Measurements from ENCODE around the gene LMTK2.

The LMTK2 gene

DNA sequence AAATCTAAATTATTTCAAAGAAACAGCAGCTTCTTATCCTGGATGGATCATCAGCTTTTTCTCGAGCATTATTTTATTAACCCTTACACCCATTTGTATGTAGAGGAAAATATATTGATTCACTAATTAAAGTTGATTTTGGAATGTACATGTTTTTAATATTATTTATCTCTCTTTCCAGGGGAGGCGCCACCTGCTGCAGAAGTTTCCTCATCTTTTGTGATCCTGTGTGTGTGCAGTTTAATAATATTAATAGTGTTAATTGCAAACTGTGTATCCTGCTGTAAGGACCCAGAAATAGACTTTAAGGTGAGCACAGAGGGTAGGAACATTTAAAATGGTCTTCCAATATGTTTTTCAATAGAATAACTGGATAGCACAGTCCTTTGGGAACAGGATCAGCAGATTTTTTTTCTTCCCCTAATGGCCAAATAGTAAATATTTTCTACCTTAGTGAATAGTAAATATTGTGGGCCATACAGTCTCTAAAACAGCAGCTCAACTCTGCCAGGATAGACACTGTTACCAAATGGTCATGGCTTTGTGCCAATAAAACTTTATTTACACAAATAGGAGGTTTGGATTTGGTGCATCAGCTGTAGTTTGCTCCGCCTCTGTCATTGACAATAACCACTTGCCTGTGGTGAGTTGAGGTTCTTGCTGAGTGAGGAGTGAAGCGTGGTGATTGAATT lies 30.6 kb downstream of the LMTK2 start:
- DNase-seq (ENCODE audit: low read depth in 2 of 2): no peak

DNA sequence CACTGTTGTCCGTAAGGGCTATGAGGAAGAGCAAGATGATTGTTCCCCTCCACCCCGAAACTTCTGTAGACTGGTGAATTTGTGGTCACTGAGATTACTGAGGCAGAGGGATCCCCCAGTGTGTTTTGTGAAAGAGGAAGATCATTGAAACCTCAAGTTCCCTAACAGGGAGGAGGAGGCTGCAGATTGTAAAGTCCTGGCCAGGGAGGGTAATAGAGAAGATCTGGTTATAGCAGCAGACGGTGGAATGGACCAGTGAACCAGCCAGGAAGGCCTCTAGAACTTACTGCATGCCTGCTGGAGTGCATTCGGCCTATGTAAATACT lies 31.1 kb downstream of the LMTK2 start:
- no peak for DNase-seq (ENCODE audit: low read depth in 2 of 2)

DNA sequence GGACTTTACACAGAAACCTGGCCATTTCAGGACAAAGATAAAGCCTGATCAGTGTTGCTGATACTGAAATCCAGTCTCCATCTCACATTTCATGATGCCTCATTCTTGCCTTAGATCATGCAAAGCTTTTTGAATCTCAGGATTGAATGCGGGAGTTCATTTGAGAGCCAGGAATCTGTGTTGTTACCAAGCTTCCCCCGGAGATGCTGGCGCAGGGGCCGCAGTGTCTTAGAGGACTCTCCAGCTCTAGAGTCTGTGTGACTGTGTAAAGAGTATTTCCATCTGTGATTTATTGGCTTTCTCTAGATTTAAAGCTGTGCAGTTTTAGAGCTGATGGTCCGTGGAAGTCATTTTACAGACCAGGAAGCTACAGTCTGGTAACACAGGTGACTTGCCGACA lies 32.0 kb downstream of the LMTK2 start:
- DNase-seq (ENCODE audit: low read depth in 2 of 2): no peak

DNA sequence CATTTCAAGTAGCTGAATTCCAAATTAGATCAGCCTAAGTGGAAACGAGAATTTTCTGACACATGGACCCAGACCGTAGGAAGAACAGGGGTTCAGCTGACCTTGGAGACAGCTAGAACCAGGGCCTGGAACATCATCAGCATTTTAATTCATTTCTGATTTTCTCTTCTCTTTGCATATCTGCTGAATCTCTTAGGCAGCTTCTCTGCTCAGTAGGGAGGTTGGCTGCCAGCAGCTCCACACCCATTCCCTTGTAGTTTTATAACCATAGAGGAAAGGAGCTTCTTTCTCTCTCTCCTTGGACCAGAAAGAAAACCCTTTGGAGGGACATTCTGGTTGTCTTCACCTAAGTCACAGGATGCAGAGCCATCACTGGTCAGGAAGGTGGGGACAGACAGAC lies 36.0 kb downstream of the LMTK2 start:
- DNase-seq (ENCODE audit: low read depth in 2 of 2): no peak

DNA sequence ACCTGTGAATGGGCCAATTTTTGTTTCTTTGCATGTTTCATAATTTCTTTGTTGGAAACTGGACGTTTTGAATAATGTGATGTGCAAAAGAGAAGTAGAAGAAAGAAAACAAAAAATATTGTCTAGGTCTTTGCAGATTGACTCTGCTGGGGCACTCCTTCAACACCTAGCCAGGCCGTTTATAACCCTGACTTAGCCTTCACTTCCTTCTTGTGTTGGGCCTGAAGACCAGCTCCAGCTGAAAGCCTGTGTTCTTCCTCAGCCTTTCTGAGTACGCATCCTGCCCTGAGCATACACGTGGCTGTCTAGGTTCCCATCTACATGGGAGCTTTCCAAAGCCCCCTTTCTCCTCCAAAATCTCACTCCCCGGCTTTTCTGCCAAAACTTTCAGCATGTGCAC lies 41.9 kb downstream of the LMTK2 start:
- DNase-seq (ENCODE audit: low read depth in 2 of 2): no peak

DNA sequence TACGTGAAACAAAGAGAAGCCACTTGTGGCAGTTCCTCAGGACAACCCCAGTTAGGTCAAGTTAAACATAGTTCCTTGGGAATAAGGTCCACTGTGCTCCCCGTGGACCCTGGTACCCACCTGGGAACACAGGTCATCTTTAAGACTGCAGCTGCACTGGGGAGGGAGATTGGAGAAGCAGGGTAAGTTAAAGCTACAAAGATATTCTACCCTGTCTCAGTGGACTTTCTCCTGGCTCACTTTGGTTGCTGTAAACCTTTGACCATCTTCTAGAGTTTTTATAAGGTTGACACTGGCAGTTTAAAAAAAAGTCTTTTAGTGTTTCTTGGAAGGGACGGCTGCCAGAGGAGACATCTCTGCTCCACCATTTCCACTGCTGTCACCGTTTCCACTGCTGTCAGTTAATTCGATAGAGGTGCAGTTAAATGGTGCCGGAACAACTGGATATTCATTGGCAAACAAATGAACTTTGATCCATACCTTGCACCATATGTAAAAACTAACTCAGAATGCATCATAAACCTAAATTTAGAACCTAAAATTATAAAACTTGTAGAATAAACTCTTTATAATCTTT lies 42.5 kb downstream of the LMTK2 start:
- DNase-seq (ENCODE audit: low read depth in 2 of 2): no peak

DNA sequence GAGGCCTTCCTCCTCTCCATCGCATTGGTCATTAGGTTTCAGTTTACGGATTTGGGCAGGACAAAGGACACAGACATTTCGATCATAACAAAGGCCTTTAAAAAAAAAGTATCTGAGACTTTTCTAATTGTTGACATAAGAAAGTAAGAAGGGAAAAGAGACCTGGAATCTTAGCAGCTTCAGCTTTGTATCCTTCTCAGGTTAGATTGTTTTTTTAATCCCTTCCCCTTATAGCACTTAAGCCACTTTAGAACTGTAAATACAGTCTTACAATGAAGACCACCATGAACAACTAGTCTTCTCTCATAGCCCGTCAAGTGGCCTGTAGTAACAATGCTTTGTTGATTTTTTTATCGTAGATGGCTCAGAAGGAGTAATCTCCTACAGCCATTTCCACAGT lies 45.2 kb downstream of the LMTK2 start:
- DNase-seq (ENCODE audit: low read depth in 2 of 2): no peak

DNA sequence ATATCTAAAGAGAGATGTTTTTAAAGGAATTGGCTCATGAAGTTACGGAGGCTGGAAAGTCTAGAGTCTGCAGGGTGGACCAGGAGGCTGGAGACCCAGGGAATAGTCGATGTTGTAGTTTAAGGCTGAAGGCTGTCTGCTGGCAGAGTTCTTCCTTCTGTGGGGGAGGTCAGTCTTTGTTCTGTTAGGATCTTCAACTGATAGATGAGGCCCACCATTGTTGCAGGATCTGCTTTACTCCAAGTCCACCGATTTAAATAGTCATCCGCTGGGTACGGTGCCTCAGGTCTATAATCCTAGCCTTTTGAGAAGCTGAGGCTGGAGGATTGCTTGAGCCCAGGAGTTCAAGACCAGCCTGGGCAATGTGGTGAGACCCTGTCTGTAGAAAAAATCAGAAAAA lies 50.0 kb downstream of the LMTK2 start:
- DNase-seq (ENCODE audit: low read depth in 2 of 2): no peak

DNA sequence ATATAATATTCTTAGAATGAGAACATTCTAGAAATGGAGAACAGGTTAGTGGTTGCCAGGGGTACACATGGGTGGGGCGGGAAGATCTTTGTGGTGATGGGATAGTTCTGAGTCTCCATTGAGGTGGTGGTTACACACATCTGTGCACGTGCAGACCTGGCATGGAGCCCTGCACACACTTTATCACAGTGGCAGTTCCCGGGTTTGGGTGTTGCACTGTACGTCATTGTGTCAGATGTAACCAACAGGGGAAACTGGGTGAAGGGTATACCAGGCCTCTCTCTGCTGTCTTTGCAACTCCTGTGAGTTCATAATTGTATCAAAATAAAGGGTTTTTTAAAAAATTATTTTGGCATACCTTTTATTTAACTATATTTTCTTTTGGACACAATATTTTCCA lies 51.1 kb downstream of the LMTK2 start:
- no peak for DNase-seq (ENCODE audit: low read depth in 2 of 2)

DNA sequence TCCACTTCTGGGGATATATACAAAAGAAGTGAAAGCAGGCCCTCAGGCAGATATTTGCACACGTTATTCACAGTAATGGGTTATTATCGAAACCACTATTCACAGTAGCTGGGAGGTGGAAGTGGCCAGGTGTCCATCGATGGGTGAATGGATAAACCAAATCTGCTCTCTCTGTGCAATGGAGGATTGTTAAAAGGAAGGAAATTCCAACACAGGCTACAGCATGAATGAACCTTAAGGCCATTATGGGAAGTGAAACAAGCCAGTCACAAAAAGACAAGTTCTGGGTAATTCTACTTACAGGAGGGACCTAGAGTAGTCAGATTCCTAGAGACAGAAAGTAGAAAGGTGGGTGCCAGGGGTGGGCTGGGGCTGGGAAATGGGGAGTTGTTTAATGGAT lies 56.1 kb downstream of the LMTK2 start:
- no peak for DNase-seq (ENCODE audit: low read depth in 2 of 2)

DNA sequence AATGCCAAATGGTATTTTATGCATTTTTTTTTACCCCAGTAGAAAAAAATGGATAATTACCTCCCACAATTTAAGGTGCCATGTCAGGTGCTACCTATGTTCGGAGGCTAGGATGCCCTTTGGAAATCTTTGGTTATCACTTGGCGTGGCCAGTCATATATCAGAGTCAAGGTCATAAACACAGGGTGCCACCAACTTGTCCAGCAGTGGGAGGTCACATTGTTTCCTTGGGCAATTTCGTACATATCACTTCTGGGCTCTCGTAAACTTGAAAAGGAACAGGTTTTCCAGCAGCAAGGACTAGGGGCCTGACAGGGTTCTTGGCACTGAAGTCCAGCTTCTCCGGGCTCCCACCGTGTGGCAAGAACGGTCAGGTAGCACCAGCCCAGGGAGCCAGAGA lies 56.6 kb downstream of the LMTK2 start:
- no peak for DNase-seq (ENCODE audit: low read depth in 2 of 2)

DNA sequence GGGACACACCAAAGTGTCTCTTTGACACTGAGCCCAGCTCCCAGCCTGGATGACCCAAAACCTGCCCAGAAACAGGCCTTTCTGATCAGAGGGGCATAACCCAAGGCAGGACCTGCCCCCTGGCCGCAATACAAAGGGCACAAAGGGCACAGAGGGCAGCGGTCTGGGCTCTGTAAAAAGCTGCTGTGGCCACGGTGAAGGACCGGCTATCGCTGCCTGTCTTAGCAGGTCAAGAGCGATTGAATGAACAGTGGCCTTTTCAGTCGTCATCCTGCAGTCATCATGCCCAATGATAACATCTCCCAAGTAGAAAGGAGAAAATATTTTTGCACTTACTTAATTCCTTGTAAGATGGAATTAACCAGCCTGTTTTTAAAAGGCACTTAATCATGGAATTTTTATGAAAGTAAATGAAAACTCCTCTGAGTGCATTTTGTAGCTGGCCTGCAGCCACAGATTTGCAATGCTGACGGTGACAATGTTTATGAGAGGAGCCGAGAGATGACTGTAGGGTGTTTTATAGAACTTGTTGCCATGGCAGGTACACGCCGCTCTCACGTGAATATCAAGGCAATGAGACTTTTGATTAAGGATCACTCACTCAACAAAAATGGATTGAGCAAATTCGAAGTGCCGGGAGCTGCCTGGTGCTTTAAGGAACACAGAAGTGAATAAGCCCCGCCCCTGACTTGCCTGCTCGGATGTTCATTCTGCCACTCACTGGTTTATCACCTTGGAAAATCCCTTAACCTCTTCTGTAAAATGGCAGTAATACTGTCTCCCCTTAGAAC lies 57.2 kb downstream of the LMTK2 start:
- no peak for DNase-seq (ENCODE audit: low read depth in 2 of 2)

DNA sequence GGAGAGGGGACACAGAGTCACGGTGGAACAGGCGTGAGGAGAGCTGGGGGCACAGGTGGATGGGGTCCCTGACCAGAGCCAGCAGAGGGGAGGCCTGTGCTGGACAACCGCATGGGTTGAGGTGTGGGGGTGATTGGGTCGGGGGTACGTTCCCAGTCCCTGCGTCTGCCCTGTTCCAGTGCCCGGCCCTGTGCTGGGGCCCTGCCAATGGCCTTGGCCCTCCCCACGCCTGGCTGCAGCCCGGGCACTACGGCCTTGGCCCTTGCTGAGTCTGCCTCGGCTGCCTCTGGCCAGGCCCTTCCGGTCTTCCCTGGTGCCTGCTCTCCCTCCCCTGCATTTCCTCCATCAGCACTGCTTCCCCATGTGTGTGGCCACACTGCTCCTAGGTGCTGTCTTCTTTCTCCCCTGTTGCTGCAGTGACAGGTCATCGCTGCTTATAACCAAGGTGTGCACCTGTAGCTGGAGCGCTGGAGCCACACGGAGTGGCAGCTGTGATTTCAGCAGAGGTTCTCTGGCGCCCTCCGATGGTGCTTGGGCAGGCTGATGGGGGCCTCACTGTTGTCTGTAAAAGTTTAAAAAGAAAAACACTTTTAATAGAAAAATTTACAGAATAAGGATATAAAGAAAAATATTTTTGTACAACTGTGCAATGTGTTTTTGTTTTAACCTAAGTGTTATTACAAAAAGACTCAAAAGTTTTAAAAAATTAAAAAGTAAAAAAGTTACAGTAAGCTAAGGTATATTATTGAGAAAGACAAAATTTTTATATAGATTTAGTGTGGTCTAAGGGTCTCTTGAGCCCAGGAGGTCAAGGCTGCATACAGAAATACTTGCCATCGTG lies 59.4 kb downstream of the LMTK2 start:
- peak; percentile 18 to 33 for DNase-seq (ENCODE audit: low read depth in 2 of 2)

DNA sequence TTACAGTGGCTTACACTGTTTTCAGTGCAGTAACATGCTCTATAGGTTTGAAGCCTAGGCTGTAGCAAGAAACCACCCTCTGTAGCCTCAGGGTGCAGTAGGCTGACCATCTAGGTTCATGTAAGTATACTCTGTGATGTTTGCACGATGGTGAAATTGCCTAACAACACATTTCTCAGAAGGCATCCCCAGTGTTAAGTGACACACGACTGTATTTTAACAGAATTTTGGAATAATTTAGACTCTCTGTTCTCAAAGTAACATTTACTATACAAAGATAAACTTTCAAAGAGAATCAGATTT lies 60.0 kb downstream of the LMTK2 start:
- DNase-seq (ENCODE audit: low read depth in 2 of 2): no peak

DNA sequence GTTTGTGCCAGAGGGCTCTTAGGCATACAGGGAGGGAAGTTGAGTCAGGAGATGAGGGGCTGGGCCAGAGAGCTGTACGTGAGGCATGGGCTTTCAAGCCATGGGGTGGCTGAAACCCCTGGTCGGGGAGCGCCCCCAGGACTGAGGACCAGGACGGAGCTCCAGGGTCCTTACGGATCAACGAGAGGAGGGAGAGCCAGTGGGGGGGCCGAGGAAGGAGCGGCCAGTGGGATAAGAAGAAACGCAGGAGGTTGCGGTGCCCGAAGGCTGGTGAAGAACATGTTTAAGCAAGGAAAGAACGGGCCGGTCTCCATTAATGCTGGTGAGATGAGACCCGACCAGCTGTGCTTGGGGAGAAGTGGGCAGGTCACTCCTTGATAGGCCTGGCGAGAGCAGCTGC lies 61.0 kb downstream of the LMTK2 start:
- no peak for DNase-seq (ENCODE audit: low read depth in 2 of 2)

DNA sequence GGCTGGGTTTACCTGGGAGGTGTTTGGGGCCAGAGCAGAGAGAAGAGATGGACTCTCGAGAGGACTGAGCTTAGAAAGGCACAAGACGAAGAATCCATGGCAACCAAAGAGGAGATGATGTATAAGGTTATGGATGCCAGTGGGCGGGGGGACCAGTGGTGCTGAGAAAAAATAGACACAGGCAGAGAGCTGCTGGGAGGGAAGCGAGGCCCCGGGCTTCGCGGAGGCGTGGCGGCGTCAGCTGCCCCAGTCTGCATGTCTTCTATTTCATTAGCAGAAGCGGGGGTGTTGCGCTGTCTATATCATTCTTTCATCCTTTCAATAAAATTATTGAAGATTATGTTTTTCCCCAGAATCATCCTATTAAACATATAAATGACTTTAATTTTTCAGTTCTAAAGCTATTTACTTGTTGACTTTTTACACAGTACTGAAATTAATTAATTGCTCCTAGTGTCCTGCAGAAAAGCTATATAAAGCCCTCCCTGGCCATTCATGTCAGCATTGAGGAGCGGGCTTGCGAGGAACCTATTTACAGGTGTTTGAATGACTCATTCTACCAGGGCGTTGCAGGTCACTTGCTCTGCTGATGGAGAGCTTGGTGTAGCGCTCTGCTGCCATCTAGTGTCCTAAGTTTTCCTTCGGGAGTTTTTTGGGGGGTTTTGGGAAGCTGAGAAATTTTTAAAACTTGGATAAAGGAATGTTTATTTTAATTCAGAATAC lies 61.7 kb downstream of the LMTK2 start:
- DNase-seq (ENCODE audit: low read depth in 2 of 2): peak; percentile 33 to 60

DNA sequence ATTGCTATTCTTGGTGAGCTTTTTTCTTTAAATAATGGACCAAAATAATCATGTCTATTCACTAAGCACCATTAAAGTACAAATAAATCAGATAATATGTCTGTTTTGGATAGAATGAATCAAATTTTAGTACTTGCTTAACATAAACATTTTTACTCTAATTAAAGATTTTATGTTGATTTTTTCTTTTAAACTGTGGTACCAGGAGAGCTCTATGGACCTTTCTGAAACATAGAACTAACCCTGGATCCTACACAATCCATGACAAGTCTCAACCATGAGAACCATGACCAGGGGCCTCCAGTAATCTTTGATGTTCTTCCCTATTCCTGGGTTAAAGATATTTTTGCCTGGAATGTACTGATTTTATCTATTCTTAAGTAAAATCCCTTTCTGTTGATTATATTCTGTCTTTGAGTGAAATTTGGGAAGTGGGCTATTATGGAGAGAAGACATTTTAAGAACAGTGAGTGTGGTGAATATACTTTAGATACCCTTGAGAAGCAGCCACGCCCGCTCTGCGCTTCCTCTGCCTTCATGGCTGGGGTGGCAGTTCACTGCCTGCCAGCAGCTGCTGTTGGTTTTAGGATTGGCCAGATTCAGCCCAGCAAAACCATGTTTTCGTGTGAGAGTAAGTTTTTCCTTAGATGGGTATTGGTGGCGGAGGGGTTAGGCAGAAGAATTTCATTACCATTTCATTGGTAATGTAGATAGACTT lies 62.4 kb downstream of the LMTK2 start:
- no peak for DNase-seq (ENCODE audit: low read depth in 2 of 2)

DNA sequence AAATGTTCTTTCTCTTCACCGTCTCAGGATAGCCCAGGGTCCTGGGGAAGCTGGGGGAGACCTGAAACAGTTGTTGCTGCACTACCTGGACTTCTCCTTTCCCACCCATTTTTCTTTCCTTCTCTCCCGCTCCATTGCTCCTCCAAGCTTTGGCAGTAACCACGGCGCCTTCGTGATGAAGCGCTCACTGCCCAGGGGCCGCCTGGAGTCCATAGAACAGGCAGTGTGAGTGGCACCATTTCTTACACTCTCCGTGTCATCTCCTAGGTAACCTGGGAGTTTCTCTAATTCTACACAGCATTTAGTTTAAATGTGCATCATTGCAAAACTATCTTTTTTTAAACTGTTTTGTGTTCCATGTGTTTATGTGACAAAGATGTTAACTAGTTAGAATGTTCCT lies 64.3 kb downstream of the LMTK2 start:
- DNase-seq (ENCODE audit: low read depth in 2 of 2): no peak

DNA sequence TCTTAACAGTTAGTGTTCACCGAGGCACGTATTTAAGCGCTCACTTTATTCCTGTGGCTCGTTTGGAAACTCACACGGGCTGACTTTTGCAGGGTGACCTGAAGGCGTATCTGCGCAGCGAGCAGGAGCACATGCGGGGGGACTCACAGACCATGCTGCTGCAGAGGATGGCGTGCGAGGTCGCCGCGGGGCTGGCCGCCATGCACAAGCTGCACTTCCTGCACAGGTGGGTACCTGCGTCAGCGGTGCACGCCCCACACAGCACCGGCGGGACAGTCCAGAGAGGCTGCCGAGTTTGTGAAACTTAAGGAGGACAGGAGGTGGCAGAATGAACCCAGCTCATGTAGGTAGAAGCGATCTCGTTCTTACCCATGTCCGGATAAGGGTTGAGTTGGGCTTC lies 64.8 kb downstream of the LMTK2 start:
- no peak for DNase-seq (ENCODE audit: low read depth in 2 of 2)

DNA sequence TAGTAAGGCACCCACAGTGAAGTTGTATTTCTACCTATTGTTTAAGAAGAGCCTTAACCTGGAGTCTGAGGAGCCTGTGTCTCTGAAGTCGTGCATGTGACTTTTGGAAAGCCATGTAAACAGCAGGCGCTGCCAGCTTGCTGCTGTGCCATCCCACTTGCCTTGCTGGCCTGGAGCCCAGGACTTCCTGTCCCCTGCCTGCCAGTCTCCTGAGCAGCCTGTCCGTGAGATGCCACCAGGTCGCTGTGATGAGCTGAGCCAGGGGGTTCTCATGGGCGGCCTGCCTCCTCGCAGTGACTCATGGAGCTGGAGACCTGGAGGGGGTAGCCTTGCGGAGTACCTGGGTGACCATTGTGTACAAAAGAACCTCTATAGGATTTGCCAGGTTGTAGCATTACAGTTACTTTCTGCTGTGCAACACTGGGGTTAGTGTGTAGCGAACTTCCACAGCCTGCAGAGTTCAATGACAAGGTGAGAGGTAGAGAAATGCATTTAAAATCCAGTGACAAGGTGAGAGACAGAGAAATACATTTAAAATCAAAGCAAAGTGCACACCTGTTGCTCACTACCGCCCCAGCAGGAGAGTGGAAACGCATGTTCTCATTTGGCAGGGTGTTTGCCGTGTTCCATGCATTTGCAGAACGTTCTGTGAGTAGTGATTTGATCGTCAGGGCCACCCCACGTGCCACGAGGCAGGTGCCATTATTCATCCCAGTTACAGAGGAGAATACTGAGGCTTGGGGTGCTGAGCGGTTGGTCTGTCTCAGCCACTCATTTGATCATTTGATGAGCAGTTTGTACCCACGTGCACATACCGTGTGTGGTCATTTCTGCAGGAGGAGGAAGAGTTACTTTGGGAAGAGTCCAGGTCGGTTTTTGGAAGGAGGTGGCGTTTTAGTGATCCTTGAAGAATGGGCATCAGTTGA lies 67.9 kb downstream of the LMTK2 start:
- DNase-seq (ENCODE audit: low read depth in 2 of 2): no peak
